Measurements from ENCODE around the gene CSF1R. TPM values are rescaled to one million over a fixed set of nuclear protein-coding genes. Genes with fewer than 3 reads are reported as not detected.

The CSF1R gene
- total and polyA plus RNA-seq, 2 of the 4 experiments (the other 2 are of a cell fraction): 0.14 to 0.36 TPM

DNA sequence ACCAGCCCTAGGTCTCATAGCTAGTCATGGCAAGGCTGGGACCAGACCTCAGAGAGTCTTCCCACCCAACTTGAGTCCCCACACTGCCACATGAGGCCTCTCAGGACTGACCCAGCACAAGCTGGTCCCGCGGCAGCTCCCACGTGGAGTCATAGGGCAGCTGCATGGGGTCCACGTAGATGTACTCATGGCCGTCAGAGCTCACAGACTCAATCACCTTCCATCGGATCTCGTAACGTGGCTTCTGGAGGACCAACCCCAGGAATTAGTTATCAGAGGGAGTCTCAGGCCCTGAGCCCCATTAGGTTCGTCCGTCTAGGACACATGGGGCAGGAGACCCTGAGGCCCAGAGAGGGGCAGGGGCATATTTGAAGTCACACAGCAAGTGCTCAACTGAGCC lies 39.0 kb upstream of the CSF1R start:
- Histone ChIP-seq H2AFZ (replicated peaks; ENCODE audit: low read length, poor library complexity) (no peak overlapping the region), H3K18ac (ENCODE audit: low read depth, low read length) (no peak overlapping the region), H3K56ac (ENCODE audit: extremely low read depth, insufficient read depth, low read length) (no peak overlapping the region), H3K27me3 (ENCODE audit: control insufficient read depth, insufficient read depth, low read length) (no peaks in the 10 kb centered on the region), H3K4me1 (ENCODE audit: control insufficient read depth, insufficient read depth, low read length) (peaks cover 6% of the 10 kb centered on the region; the same call in 1 of the 2 replicates), H4K5ac (ENCODE audit: low read depth, low read length) (no peak overlapping the region), H2BK20ac (ENCODE audit: low read depth, low read length) (no peak overlapping the region), H3K23ac (ENCODE audit: low read depth, low read length) (no peak overlapping the region), H3K4me3 (ENCODE audit: insufficient read depth, low read depth, low read length) (no peak overlapping the region), H3K4ac (ENCODE audit: low read depth, low read length) (no peak overlapping the region), H3K14ac (replicated peaks; ENCODE audit: low read depth, low read length) (no peak overlapping the region), H4K20me1 (ENCODE audit: insufficient read depth, low read length) (no peaks in the 10 kb centered on the region), H3K79me1 (ENCODE audit: low read depth in 1 of 2, low read length in 2 of 2) (peaks cover 36 to 72% of the 10 kb centered on the region in 2 experiments), H4K8ac (ENCODE audit: low read depth in 2 of 2, low read length in 2 of 2) (no peak overlapping the region), H3K9me3 (ENCODE audit: control insufficient read depth, insufficient read depth, low read length) (no peaks in the 10 kb centered on the region), H2AK5ac (ENCODE audit: low read depth, low read length) (no peak overlapping the region), H3K4me2 (ENCODE audit: low read depth, low read length) (no peak overlapping the region), H3K9me1 (ENCODE audit: insufficient read depth, low read length) (no peaks in the 10 kb centered on the region; the same call in 1 of the 2 replicates), H3K9ac (ENCODE audit: low read depth, low read length) (no peak overlapping the region), H4K91ac (ENCODE audit: insufficient read depth, low read depth, low read length) (no peak overlapping the region), H2BK15ac (ENCODE audit: low read depth, low read length) (no peak overlapping the region), H3K36me3 (ENCODE audit: control insufficient read depth, insufficient read depth, low read length) (peaks cover 92% of the 10 kb centered on the region), H2AK9ac (replicated peaks; ENCODE audit: low read depth, low read length, poor library complexity) (peak overlapping the region; percentile 16), H3K27ac (ENCODE audit: insufficient read depth, low read length) (no peak overlapping the region), H2BK120ac (ENCODE audit: low read depth, low read length) (no peak overlapping the region), H2BK5ac (ENCODE audit: low read depth, low read length, poor library complexity, severe bottlenecking) (no peak overlapping the region)
- ATAC-seq (ENCODE audit: low read depth) (no peak), DNase-seq (no peak)
- TF ChIP-seq CEBPB (IDR thresholded peaks at IDR 0.05; ENCODE audit: low read depth, low read length) (no peak), POLR2A (IDR thresholded peaks at IDR 0.05; ENCODE audit: low read depth, low read length) (no peak), MXI1 (IDR thresholded peaks at IDR 0.05; ENCODE audit: borderline replicate concordance, low read depth, low read length) (no peak), RCOR1 (IDR thresholded peaks at IDR 0.05; ENCODE audit: insufficient replicate concordance, low read length) (no peak), BHLHE40 (IDR thresholded peaks at IDR 0.05; ENCODE audit: low read depth, low read length) (no peak), RFX5 (IDR thresholded peaks at IDR 0.05; ENCODE audit: low read depth, low read length) (no peak), SMC3 (IDR thresholded peaks at IDR 0.05; ENCODE audit: low read depth, low read length) (no peak), MAFK (IDR thresholded peaks at IDR 0.05; ENCODE audit: low read depth, low read length) (no peak), FOS (IDR thresholded peaks at IDR 0.05; ENCODE audit: low read depth, low read length) (no peak), MAZ (IDR thresholded peaks at IDR 0.05; ENCODE audit: borderline replicate concordance, low read depth, low read length) (no peak), RAD21 (IDR thresholded peaks at IDR 0.05; ENCODE audit: low read length) (no peak), CHD1 (IDR thresholded peaks at IDR 0.05; ENCODE audit: low read depth, low read length) (no peak), NFE2L2 (IDR thresholded peaks at IDR 0.05; ENCODE audit: low read depth, low read length) (no peak)
- TF ChIP-seq, protein P1, sequence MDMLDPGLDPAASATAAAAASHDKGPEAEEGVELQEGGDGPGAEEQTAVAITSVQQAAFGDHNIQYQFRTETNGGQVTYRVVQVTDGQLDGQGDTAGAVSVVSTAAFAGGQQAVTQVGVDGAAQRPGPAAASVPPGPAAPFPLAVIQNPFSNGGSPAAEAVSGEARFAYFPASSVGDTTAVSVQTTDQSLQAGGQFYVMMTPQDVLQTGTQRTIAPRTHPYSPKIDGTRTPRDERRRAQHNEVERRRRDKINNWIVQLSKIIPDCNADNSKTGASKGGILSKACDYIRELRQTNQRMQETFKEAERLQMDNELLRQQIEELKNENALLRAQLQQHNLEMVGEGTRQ (IDR thresholded peaks at IDR 0.05; ENCODE audit: low read depth, low read length): no peak
- TF ChIP-seq, protein P2, sequence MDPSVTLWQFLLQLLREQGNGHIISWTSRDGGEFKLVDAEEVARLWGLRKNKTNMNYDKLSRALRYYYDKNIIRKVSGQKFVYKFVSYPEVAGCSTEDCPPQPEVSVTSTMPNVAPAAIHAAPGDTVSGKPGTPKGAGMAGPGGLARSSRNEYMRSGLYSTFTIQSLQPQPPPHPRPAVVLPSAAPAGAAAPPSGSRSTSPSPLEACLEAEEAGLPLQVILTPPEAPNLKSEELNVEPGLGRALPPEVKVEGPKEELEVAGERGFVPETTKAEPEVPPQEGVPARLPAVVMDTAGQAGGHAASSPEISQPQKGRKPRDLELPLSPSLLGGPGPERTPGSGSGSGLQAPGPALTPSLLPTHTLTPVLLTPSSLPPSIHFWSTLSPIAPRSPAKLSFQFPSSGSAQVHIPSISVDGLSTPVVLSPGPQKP (IDR thresholded peaks at IDR 0.05; ENCODE audit: borderline replicate concordance, low read depth, low read length): no peak
- TF ChIP-seq, protein P3, sequence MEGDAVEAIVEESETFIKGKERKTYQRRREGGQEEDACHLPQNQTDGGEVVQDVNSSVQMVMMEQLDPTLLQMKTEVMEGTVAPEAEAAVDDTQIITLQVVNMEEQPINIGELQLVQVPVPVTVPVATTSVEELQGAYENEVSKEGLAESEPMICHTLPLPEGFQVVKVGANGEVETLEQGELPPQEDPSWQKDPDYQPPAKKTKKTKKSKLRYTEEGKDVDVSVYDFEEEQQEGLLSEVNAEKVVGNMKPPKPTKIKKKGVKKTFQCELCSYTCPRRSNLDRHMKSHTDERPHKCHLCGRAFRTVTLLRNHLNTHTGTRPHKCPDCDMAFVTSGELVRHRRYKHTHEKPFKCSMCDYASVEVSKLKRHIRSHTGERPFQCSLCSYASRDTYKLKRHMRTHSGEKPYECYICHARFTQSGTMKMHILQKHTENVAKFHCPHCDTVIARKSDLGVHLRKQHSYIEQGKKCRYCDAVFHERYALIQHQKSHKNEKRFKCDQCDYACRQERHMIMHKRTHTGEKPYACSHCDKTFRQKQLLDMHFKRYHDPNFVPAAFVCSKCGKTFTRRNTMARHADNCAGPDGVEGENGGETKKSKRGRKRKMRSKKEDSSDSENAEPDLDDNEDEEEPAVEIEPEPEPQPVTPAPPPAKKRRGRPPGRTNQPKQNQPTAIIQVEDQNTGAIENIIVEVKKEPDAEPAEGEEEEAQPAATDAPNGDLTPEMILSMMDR (conservative IDR thresholded peaks at IDR 0.05; ENCODE audit: low read depth, low read length): no peak
- POLR2A ChIA-PET (ENCODE audit: unreplicated experiment): no interaction called here
- no TSS peak for BruUV-seq (replicated peaks)
- in situ Hi-C loops (cut with MboI; ENCODE audit: low sequenced_read_pairs) (loop anchor here (5.0 kb wide), 1 partner anchor 87 kb away; no protein-coding TSS in a partner anchor), dilution Hi-C loops (cut with HindIII; ENCODE audit: low sequenced_read_pairs, unreplicated experiment) (no loop called here), intact Hi-C loops (cut with micrococcal nuclease) (no loop called here)
- CTCF ChIA-PET: no interaction called here
- 99% methylated on average over 9 of the region's 10 CpGs; no CpG with 5 or more reads in 1 of the 2 experiments for WGBS, 2 experiments (ENCODE audit: extremely low coverage in 2 of 2, insufficient read length in 1 of 2)
